GM19328 (cell line): ENCODE measurements around the gene GPATCH3.
"Not testable (repeated sequence)": the region's sequence is repeated elsewhere in the genome, so short reads cannot be mapped to it uniquely, and the experiment has no call there.

ENCODE experiments used
- ATAC-seq: cut with Tn5 transposase; IDR thresholded peaks from one replicate; pipeline ENCODE4 v1.9.1; 2021; ENCODE audit warnings: mild to moderate bottlenecking, moderate library complexity; ENCODE audit not compliant: unreplicated experiment

The GPATCH3 gene

DNA sequence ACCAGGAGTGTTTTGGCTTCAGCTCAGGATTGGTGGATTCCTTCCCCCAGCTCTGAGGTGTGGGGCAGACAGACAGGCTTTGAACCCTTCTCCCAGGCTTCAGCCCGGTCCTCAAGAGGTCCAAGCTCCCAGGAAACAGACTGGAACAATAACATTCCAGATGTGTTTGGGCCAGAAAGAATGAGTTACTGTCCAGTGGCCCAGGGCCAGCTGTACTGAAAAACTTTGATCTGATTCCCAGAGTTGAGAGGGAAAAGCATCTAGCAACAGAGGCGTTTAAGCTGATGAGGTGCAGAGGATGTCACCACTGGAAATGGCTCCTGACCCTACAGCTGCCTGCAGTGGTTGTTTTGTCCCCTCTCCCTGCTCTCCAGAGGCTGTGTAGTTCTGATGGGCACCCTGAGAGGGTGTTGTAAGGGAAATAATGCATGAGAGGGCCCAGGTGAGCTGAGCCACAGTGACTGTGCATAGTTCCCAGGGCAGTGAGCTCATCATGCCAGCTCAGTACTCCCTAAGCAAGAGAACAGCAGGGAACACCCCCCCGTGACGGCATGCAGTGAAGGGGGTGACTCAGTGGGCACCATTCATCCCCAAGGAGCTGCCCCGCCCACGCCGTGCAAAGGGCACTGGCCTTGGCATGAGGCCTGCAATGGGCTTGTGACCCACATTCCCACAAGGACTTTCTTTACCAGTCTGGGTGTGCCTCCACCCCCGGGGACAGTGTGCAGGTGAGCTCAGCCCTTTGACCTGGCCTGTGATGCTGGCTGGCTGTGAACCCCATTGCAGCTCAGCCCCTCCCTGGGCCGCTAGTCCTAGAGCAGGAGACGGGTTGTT, 51.1 kb downstream of the GPATCH3 start:
- no peak for ATAC-seq

DNA sequence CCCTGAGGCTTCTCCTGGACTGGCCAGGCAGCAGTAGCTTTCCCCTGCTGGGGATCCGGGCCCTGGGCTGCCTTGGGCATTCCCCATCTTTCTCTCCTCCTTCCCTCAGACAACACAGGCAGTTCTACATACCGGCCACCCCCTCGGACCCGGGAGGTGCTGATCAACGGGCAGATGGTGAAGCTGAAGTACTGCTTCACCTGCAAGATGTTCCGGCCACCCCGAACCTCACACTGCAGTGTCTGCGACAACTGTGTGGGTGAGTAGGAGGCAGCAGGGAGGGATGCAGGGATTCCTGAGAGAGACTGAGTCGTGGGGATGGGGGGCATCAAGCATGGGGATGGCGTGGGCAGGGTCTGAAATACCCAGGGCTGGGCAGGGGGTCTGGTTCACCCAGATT, 51.8 kb downstream of the GPATCH3 start:
- ATAC-seq: no peak

GRCh38 chr1:26847826-26848225, 52.4 kb downstream of the GPATCH3 start:
- not testable (repeated sequence) for ATAC-seq

DNA sequence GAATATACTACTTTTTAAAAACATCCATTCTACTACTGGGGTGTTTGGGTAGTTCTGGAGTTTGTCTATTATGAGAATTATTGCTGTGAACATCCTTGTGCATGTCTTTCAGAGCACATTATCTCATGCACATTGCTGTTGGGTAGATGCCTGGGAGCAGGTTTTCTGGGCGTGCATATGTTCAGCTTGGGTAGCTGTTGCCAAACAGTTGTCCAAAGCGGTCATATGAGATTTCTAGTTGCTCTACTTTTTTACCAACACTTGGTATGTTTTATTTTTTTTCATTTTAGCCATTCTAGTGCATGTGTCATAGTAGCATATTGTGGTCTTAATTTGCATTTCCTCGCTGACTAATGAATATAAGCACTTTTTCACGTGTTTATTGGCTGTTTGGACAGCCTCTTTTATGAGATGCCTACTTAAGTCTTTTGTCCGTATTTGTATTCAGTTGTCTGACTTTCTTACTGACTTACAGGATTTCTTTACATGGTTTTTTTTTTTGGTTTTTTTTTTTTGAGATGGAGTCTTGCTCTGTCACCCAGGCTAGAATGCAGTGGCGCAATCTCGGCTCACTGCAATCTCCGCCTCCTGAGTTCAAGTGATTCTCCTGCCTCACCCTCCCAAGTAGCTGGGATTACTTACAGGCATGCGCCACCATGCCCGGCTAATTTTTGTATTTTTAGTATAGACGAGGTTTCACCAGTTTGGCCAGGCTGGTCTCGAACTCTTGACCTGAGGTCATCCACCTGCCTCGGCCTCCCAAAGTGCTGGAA, 55.7 kb downstream of the GPATCH3 start:
- ATAC-seq: no peak
